Stimulated activated CD4-positive, alpha-beta T cell treated with anti-CD3 and anti-CD28 coated beads, Interleukin-4, amount 100 ng/mL, for 48 hours (primary cell): ENCODE data around the gene HCFC1R1.

Experiments
- DNase-seq, 2 donors: peaks; one replicate each; pipeline ENCODE4 v3.0.0-alpha.2; 2020; ENCODE audit warnings: low read depth in 2 of 2

Gene HCFC1R1

GRCh38 chr16:2976201-2976600, 47.5 kb downstream of the HCFC1R1 start:
- DNase-seq = no peak

DNA sequence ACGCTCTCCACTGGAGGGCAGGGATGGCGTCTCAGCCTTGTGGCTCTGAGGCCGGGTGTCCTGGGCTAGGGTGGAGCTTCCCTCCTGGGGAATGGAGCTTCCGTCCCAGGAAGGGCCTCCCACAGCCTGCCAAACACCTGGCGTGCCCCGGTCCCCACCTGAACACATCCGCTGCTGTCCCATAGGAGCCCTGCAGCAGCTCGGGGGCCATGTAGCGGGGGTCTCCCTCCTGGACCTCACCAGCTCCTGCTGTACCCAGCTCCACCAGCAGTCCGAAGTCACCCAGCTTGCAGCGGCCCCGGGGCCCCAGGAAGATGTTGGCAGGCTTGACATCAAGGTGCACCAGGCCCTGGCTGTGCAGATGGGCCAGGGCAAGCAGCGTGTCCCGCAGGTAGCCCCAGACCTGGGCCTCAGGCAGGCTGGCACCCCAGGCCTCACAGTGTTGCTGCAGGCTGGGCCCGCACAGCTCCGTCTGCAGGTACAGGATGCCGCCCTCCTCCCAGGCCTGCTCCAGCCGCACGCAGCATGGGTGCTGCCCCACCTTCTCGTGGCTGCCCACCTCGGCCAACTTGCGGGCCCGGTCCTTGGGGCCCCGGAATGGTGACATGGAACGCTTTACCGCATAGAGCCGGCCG, 48.5 kb downstream of the HCFC1R1 start:
- no peak for DNase-seq

DNA sequence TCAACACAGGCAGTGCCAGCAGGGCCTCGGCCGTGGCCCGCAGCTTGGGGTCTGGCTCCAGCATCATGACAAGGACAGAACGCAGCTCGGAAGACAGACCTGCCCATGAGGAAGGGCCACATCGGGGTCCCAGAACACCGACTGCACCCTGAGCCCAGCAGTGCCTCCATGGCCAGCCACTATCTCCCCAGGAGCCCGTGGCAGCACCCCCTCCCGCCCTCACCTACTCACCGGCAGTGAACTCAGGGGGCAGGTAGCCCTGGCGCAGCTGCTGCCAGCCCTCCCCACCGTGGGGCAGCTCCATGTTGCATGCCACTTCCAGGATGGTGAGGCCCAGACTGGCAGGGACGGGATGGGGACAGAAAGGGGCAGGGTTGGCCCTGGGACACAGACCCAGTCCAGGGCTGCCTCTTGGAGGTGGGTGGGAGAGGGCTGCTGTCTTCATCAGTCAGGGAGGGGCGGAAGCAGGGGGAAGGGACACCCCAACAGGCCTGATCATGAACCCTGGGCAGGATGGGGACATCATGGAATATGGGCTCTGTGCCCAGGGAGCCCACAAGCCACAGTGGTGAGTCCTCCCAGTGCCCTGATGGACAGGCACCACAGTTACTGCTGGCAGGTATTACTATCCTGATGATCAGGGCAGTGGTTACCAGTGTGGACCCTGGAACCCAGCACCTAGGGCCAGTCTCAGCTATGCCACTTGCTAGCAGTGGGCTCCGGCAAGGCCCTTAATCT, 49.3 kb downstream of the HCFC1R1 start:
- DNase-seq = no peak

DNA sequence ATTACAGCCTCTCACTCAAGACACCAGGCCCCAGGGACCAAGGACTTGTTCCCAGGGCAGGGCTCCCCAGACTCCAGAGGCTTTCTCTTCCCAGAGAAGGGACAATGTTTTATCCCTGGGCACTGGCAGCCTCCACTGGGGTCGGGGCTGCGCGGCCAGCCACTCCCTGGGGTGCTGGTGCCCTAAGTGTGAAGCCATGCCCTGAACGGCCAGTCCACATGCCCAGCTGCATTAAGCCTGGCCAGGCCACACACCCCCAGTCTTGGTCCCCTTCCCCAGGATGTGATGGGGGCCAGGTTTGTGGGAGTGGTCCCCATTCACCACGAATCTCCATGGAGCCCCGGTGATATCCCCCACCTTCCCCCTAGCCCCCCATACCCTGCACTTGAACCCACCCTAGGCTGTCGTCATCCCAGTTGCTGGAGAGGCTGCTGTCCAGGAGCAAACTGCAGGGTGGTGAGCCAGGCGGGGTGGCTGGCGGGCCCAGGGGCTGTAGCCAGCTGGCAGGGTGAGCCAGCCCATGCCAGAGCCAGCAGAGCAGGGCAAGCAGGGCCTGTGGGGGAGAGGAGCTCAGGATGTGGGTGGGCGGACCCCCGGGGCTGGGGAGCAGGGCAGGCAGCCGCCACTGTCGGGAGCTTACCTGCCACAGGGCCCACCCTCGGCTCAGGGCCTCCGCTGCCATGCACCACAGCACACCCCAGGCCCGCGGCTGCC, 50.0 kb downstream of the HCFC1R1 start:
- DNase-seq = no peak

- no peak for DNase-seq
Measured at GRCh38 chr16:2973093-2973492, 50.6 kb downstream of the HCFC1R1 start.
